Measurements from ENCODE around the gene ZNF185. TPM values are rescaled to one million over a fixed set of nuclear protein-coding genes. Genes with fewer than 3 reads are reported as not detected.

ZNF185 gene
- total RNA-seq (2013): 39.3 TPM
- polyA plus RNA-seq: 10 to 100 TPM; 39.1 to 82.9 (median 40.5) TPM
- 33.3 and 61.8 TPM in 2 replicates for polyA minus RNA-seq
- 5.4 to 61.2 (median 40.5) reads per million in 11 experiments for total RNA-seq

DNA sequence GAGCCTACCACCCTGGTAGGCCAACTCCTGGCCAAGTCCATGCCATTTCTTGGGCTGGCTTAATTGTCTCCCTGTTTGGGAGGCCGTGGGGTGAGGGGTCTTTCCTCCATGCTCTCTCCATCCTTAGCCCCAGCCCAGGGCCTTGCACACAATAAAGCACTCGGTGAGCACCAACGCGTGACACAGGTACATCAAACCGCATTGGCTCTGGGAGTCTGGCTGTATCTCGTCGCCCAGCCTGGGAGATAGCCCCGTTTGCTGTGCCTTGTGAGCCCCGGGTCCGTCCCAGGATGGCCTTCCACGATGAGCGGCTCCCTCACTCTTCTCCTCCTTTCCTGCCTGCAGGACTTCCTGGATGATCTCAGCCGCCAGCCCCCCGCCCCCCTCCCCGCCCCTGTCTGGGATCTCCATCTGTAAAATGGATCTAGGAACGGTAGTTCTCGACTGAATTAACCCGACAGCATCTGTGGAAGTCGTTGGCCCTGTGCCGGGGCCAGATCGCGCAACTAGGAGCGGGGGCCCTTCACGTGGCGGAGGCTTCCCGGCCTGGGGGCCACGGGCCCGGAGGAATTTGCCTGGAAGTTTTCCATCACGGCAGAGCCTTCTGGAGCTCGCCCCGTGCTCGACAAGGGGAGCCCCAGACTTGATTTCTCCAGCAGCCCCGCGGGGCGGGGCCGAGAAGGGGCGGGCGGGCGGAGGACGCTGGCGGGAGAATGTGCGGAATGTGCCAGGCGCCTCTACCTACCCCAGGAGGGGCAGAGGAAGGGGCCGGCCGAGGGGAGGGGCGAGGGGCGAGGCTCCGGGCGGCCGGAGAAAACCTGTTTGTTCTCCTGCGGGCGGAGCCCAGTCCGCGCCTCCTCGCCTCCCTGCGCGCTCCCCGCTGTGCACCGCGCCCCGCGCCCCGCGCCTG, at the start of gene ZNF185:
TSS of gene ZNF185 (plus strand) at position 846 of the 910 bp plus-strand sequence. CDS start 16,423 bp downstream, outside the sequence.
- H3K9ac ChIP-seq (ENCODE audit: insufficient read depth, low read length, poor library complexity, severe bottlenecking): no peak within 1 kb of the TSS
- H2AFZ ChIP-seq (ENCODE audit: insufficient read depth, low read depth, low read length, poor library complexity, severe bottlenecking): no peak within 1 kb of the TSS
- no peak within 1 kb of the TSS for H3K4me2 ChIP-seq (replicated peaks; ENCODE audit: extremely low read depth, low read length, poor library complexity, severe bottlenecking)

More for the DNA sequence above, at the start of gene ZNF185:
- Histone ChIP-seq H3K27ac (ENCODE audit: low read depth in 1 of 2, low read length in 2 of 2) (no peak within 1 kb of the TSS), H3K4me3 (replicated peaks in 1 of 3; ENCODE audit: low read depth in 2 of 3, low read length in 3 of 3) (no peak within 1 kb of the TSS), H3K9me3 (replicated peaks in 1 of 2; ENCODE audit: control insufficient read depth in 1 of 2, insufficient read depth in 1 of 2, low read length in 2 of 2) (no peaks in the 10 kb centered on the region), H3K79me2 (ENCODE audit: insufficient read depth, low read length) (no peaks in the 10 kb centered on the region), H4K20me1 (ENCODE audit: insufficient read depth, low read length) (no peaks in the 10 kb centered on the region), H3K27me3 (ENCODE audit: control insufficient read depth in 2 of 2, insufficient read depth in 2 of 2, low read length in 2 of 2) (peaks cover 0 to 24% of the 10 kb centered on the region in 2 donors), H3K36me3 (replicated peaks in 1 of 2; ENCODE audit: control insufficient read depth in 1 of 2, insufficient read depth in 2 of 2, low read length in 2 of 2) (no peaks in the 10 kb centered on the region), H3K4me1 (ENCODE audit: control insufficient read depth in 1 of 2, insufficient read depth in 2 of 2, low read length in 2 of 2) (peaks cover 0 to 6% of the 10 kb centered on the region in 2 donors)
- Mint-ChIP-seq H3K4me1 (peaks cover 8% of the 10 kb centered on the region), H3K27ac (no peak within 1 kb of the TSS), H3K9me3 (peaks cover 0 to 3% (median 0%) of the 10 kb centered on the region in 7 donors), H3K36me3 (no peaks in the 10 kb centered on the region), H3K4me3 (peak within 1 kb of the TSS in 1 of 2 donors; percentile 64), H3K27me3 (ENCODE audit: low read depth in 3 of 3) (peaks cover 18 to 49% (median 44%) of the 10 kb centered on the region in 3 donors)
- WGBS (ENCODE audit: insufficient coverage): 15% methylated on average over 28 of the region's 64 CpGs
- no peak for DNase-seq
- no peak for TF ChIP-seq CTCF (IDR thresholded peaks at IDR 0.05)
- intact Hi-C loops (cut with micrococcal nuclease): no loop called here

All from CD14-positive monocyte (primary cell).